MCF 10A (cell line): ENCODE data around the gene SEMA6B. TPM values are rescaled to one million over a fixed set of nuclear protein-coding genes. Genes with fewer than 3 reads are reported as not detected.

Experiments used
- BruUV-seq: library from RNA; stranded (reverse); fragments of 400-500 nt; replicated peaks from 2 replicates; lab custom pipeline; 2021; lab: Mats Ljungman, UMichigan
- CTCF ChIA-PET: fragments of 300-600 bp; sonication (Branson Sonifier 250); formaldehyde crosslinking; extraction: SDS; loops from one replicate; lab custom pipeline; 2021; ENCODE audit warnings: antibody characterized with exemption, inconsistent platforms; lab: Yijun Ruan, JAX
- POLR2A ChIA-PET: fragments of 300-600, 350-650 bp; sonication (Branson Sonifier 250); formaldehyde crosslinking; extraction: SDS; loops from one replicate; lab custom pipeline; 2020; ENCODE audit warnings: antibody characterized with exemption, inconsistent platforms; lab: Yijun Ruan, JAX
- DNase-seq: peaks from one replicate; pipeline ENCODE4 v3.0.0-alpha.2; 2018; ENCODE audit not compliant: unreplicated experiment
- H3K27ac Mint-ChIP-seq: one replicate; pipeline ENCODE4 v1.8.0; 2022; ENCODE audit warnings: mild to moderate bottlenecking, low read depth, mixed read lengths; ENCODE audit not compliant: unreplicated experiment
- H3K27me3 Mint-ChIP-seq: one replicate; pipeline ENCODE4 v1.8.0; 2022; ENCODE audit warnings: mixed read lengths; ENCODE audit not compliant: insufficient read depth, unreplicated experiment
- H3K36me3 Mint-ChIP-seq: one replicate; pipeline ENCODE4 v1.8.0; 2022; ENCODE audit warnings: mild to moderate bottlenecking, moderate library complexity, mixed read lengths; ENCODE audit not compliant: insufficient read depth, unreplicated experiment
- H3K4me1 Mint-ChIP-seq: one replicate; pipeline ENCODE4 v1.8.0; 2022; ENCODE audit warnings: mixed read lengths; ENCODE audit not compliant: insufficient read depth, unreplicated experiment
- H3K4me3 Mint-ChIP-seq: one replicate; pipeline ENCODE4 v1.8.0; 2022; ENCODE audit warnings: mild to moderate bottlenecking, moderate library complexity, mixed read lengths; ENCODE audit not compliant: unreplicated experiment
- H3K9me3 Mint-ChIP-seq: one replicate; pipeline ENCODE4 v1.8.0; 2022; ENCODE audit warnings: mixed read lengths; ENCODE audit not compliant: unreplicated experiment
- intact Hi-C: fragments of 100-400 bp; cut with micrococcal nuclease; formaldehyde crosslinking; loops from 2 replicates; pipeline ENCODE4 v1.14.1; 2022
- total RNA-seq: library from RNA; stranded (reverse); gene quantifications from 2 replicates; pipeline ENCODE4 v1.2.3, GENCODE V29; 2022
- TF ChIP-seq, protein P1 (sequence below): fragments of 200-600 bp; IDR thresholded peaks from one replicate; pipeline ENCODE4 v1.8.0; 2022; ENCODE audit warnings: antibody characterized with exemption, mild to moderate bottlenecking; ENCODE audit not compliant: unreplicated experiment

The SEMA6B gene
- total RNA-seq, 1 experiment from 2014 or later = 0.54 TPM

DNA sequence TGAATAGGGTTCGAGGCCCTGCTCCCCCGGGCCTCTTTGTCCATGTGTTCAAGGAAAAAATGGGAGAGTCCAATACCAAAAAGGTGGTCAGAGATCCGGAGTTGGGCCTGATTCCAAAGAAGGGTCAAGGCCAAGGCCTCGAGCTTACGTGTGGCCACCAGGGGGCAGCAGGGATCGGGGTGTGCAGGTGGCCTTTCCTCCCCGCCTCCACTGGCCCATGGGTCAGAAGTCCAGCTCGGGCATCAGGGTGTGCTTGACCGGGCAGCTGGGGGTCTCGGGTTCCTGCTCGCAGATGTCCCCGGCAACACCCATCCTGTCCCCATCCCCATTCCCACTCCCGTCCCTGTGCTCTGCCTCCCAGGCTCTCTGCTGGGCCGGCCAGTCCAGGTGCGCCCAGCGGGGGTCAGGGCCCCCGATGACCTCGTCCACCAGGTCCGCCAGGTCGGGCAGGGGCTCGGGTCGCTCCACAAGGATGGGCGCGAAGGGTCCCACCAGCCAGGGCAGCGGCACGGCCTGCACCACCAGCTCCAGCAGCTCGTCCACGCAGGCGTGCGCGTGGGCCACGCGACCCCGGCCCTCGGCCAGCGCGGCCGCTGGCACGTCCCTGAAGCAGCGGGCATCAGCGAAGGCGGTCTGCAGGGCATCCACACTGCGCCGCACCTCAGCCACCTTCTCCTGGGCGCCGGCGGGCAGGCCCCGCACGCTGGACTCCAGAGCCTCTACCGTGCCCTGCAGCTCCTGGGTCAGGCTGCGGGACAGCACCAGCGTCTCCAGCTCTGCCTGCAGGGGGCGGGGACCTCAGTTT lies 36.0 kb downstream of the SEMA6B start:
- H3K36me3 Mint-ChIP-seq = peaks cover 6% of the 10 kb centered on the region
- CTCF ChIA-PET = interaction anchor here (0.5 to 4.7 kb wide), 17 partner anchors 9 to 257 kb away, joined by 3 to 51 read pairs (median 4); partner anchors contain the start of genes HDGFL2, LRG1, PLIN5 and SEMA6B
- POLR2A ChIA-PET = no interaction called here
- H3K27ac Mint-ChIP-seq = no peak overlapping the region
- TF ChIP-seq, protein P1, sequence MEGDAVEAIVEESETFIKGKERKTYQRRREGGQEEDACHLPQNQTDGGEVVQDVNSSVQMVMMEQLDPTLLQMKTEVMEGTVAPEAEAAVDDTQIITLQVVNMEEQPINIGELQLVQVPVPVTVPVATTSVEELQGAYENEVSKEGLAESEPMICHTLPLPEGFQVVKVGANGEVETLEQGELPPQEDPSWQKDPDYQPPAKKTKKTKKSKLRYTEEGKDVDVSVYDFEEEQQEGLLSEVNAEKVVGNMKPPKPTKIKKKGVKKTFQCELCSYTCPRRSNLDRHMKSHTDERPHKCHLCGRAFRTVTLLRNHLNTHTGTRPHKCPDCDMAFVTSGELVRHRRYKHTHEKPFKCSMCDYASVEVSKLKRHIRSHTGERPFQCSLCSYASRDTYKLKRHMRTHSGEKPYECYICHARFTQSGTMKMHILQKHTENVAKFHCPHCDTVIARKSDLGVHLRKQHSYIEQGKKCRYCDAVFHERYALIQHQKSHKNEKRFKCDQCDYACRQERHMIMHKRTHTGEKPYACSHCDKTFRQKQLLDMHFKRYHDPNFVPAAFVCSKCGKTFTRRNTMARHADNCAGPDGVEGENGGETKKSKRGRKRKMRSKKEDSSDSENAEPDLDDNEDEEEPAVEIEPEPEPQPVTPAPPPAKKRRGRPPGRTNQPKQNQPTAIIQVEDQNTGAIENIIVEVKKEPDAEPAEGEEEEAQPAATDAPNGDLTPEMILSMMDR = peak; percentile 76
- intact Hi-C loops = no loop called here
- no TSS peak for BruUV-seq
- peaks cover 20% of the 10 kb centered on the region for H3K4me1 Mint-ChIP-seq
- no peak overlapping the region for H3K4me3 Mint-ChIP-seq
- peak; percentile 63 for DNase-seq
- no peaks in the 10 kb centered on the region for H3K27me3 Mint-ChIP-seq
- H3K9me3 Mint-ChIP-seq = no peaks in the 10 kb centered on the region

GRCh38 chr19:4522291-4523002 lies 37.0 kb downstream of the SEMA6B start:
- TF ChIP-seq, protein P1 = no peak
- Mint-ChIP-seq H3K36me3 (peaks cover 6% of the 10 kb centered on the region), H3K9me3 (no peaks in the 10 kb centered on the region), H3K27ac (no peak overlapping the region), H3K4me3 (no peak overlapping the region), H3K4me1 (peaks cover 20% of the 10 kb centered on the region), H3K27me3 (no peaks in the 10 kb centered on the region)
- intact Hi-C loops = no loop called here
- no TSS peak for BruUV-seq
- CTCF ChIA-PET = interaction anchor here (0.5 to 4.7 kb wide), 17 partner anchors 10 to 1199 kb away, joined by 3 to 51 read pairs (median 3); partner anchors contain the start of genes HDGFL2, LRG1 and PLIN5
- POLR2A ChIA-PET = no interaction called here
- DNase-seq = no peak

- no peak for DNase-seq
- no TSS peak for BruUV-seq
- POLR2A ChIA-PET = interaction anchor here (0.7 to 1.1 kb wide), 2 partner anchors 12 to 50 kb away, joined by 3 to 4 read pairs; no protein-coding TSS in a partner anchor
- TF ChIP-seq, protein P1 = no peak
- no peak overlapping the region for H3K27ac Mint-ChIP-seq
- peaks cover 6% of the 10 kb centered on the region for H3K36me3 Mint-ChIP-seq
- intact Hi-C loops = no loop called here
- CTCF ChIA-PET = interaction anchor here (0.5 to 1.2 kb wide), 3 partner anchors 12 to 257 kb away, joined by 3 read pairs; no protein-coding TSS in a partner anchor
- H3K27me3 Mint-ChIP-seq = no peaks in the 10 kb centered on the region
- no peak overlapping the region for H3K4me3 Mint-ChIP-seq
- H3K4me1 Mint-ChIP-seq = peaks cover 20% of the 10 kb centered on the region
- no peaks in the 10 kb centered on the region for H3K9me3 Mint-ChIP-seq
Observed at GRCh38 chr19:4521888-4522242, 37.6 kb downstream of the SEMA6B start.
